KMS-11 (cell line): Measurements from ENCODE around the gene RALGPS1.

ENCODE experiments used
- H2AFZ ChIP-seq: fragments of 200-600 bp; sonication (generic); 2 replicates; pipeline ENCODE4 v1.6.1; 2016; ENCODE audit warnings: antibody characterized with exemption, mixed run types, low read depth
- H3K27ac ChIP-seq: fragments of 200-600 bp; sonication (generic); 2 replicates; pipeline ENCODE4 v1.6.1; 2016; ENCODE audit warnings: mild to moderate bottlenecking, mixed run types
- H3K27me3 ChIP-seq: fragments of 200-600 bp; sonication (generic); 2 replicates; pipeline ENCODE4 v1.6.1; 2017; ENCODE audit warnings: mild to moderate bottlenecking, low read depth, mixed run types, moderate library complexity; ENCODE audit not compliant: insufficient read depth
- H3K36me3 ChIP-seq: fragments of 200-600 bp; sonication (generic); 2 replicates; pipeline ENCODE4 v1.6.1; 2017; ENCODE audit warnings: mild to moderate bottlenecking, mixed run types; ENCODE audit not compliant: insufficient read depth
- H3K4me1 ChIP-seq: fragments of 200-600 bp; sonication (generic); 2 replicates; pipeline ENCODE4 v1.6.1; 2016; ENCODE audit warnings: mild to moderate bottlenecking, low read depth, mixed run types; ENCODE audit not compliant: poor library complexity, severe bottlenecking
- H3K4me2 ChIP-seq: fragments of 200-600 bp; sonication (generic); 2 replicates; pipeline ENCODE4 v1.7.0; 2016; ENCODE audit warnings: mild to moderate bottlenecking, mixed run types
- H3K4me3 ChIP-seq: fragments of 200-600 bp; sonication (generic); IDR thresholded peaks from 2 replicates; pipeline ENCODE4 v1.6.1; 2017; ENCODE audit warnings: low read depth, low read length, mixed read lengths; ENCODE audit not compliant: insufficient read depth
- H3K79me2 ChIP-seq: fragments of 200-600 bp; sonication (generic); 2 replicates; pipeline ENCODE4 v1.6.1; 2016; ENCODE audit warnings: low read depth, mixed run types; ENCODE audit not compliant: insufficient read depth
- H3K9ac ChIP-seq: fragments of 200-600 bp; sonication (generic); 2 replicates; pipeline ENCODE4 v1.6.1; 2016; ENCODE audit warnings: mild to moderate bottlenecking, mixed run types
- H4K20me1 ChIP-seq: fragments of 200-600 bp; sonication (generic); 2 replicates; pipeline ENCODE4 v1.6.1; 2016; ENCODE audit warnings: mild to moderate bottlenecking, mixed run types; ENCODE audit not compliant: insufficient read depth
- TF ChIP-seq, protein P1 (sequence below): fragments of 200-600 bp; sonication (generic); conservative IDR thresholded peaks from 2 replicates; pipeline ENCODE4 v1.6.1; 2017; ENCODE audit warnings: low read depth, mild to moderate bottlenecking, antibody characterized with exemption, low read length, moderate library complexity, mixed read lengths

Gene RALGPS1

GRCh38 chr9:127058011-127058644 lies 143.5 kb downstream of the RALGPS1 start:
- no peak overlapping the region for H3K9ac ChIP-seq
- TF ChIP-seq, protein P1, sequence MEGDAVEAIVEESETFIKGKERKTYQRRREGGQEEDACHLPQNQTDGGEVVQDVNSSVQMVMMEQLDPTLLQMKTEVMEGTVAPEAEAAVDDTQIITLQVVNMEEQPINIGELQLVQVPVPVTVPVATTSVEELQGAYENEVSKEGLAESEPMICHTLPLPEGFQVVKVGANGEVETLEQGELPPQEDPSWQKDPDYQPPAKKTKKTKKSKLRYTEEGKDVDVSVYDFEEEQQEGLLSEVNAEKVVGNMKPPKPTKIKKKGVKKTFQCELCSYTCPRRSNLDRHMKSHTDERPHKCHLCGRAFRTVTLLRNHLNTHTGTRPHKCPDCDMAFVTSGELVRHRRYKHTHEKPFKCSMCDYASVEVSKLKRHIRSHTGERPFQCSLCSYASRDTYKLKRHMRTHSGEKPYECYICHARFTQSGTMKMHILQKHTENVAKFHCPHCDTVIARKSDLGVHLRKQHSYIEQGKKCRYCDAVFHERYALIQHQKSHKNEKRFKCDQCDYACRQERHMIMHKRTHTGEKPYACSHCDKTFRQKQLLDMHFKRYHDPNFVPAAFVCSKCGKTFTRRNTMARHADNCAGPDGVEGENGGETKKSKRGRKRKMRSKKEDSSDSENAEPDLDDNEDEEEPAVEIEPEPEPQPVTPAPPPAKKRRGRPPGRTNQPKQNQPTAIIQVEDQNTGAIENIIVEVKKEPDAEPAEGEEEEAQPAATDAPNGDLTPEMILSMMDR: no peak
- H3K27ac ChIP-seq: no peak overlapping the region

DNA sequence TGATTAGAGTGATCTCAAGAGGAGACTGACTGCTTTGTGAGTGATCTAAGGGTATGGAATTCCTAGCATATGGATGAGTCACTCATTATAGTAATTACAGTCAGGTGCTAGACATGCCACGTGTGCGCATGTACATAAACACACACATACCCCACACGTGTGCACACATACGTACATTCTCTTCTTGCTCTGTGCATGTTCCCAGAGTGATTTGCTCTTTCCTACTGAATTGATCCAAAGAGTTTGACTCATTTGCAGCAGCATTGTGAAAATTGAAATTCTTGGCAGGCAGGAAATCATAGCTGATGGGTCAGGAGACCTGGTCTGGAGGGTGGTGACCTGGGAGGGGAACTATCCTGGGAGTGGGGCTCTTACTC lies 144.1 kb downstream of the RALGPS1 start:
- TF ChIP-seq, protein P1: no peak
- H4K20me1 ChIP-seq: no peaks in the 10 kb centered on the region
- no peak overlapping the region for H2AFZ ChIP-seq
- H3K9ac ChIP-seq: no peak overlapping the region
- H3K27me3 ChIP-seq: no peaks in the 10 kb centered on the region
- no peaks in the 10 kb centered on the region for H3K36me3 ChIP-seq
- H3K27ac ChIP-seq: no peak overlapping the region
- no peak overlapping the region for H3K4me2 ChIP-seq
- H3K4me3 ChIP-seq: no peak overlapping the region
- peaks cover 23% of the 10 kb centered on the region for H3K4me1 ChIP-seq
- H3K79me2 ChIP-seq: no peaks in the 10 kb centered on the region

More at GRCh38 chr9:127058011-127058644, 143.5 kb downstream of the RALGPS1 start:
- H3K4me1 ChIP-seq: peaks cover 23% of the 10 kb centered on the region
- no peaks in the 10 kb centered on the region for H3K36me3 ChIP-seq
- H4K20me1 ChIP-seq: no peaks in the 10 kb centered on the region
- H2AFZ ChIP-seq: no peak overlapping the region
- H3K79me2 ChIP-seq: no peaks in the 10 kb centered on the region
- H3K27me3 ChIP-seq: no peaks in the 10 kb centered on the region
- no peak overlapping the region for H3K4me2 ChIP-seq
- no peak overlapping the region for H3K4me3 ChIP-seq

GRCh38 chr9:127059030-127059429 lies 144.4 kb downstream of the RALGPS1 start:
- no peaks in the 10 kb centered on the region for H3K79me2 ChIP-seq
- no peak overlapping the region for H3K27ac ChIP-seq
- no peaks in the 10 kb centered on the region for H4K20me1 ChIP-seq
- H2AFZ ChIP-seq: no peak overlapping the region
- no peak overlapping the region for H3K4me3 ChIP-seq
- no peak overlapping the region for H3K9ac ChIP-seq
- H3K36me3 ChIP-seq: no peaks in the 10 kb centered on the region
- no peak overlapping the region for H3K4me2 ChIP-seq
- H3K4me1 ChIP-seq: peaks cover 23% of the 10 kb centered on the region
- no peaks in the 10 kb centered on the region for H3K27me3 ChIP-seq
- TF ChIP-seq, protein P1: no peak

- Histone ChIP-seq H3K27ac (no peak overlapping the region), H3K9ac (no peak overlapping the region), H3K79me2 (no peaks in the 10 kb centered on the region), H2AFZ (no peak overlapping the region), H3K4me2 (no peak overlapping the region), H3K36me3 (no peaks in the 10 kb centered on the region), H3K27me3 (no peaks in the 10 kb centered on the region), H3K4me1 (peaks cover 23% of the 10 kb centered on the region), H4K20me1 (no peaks in the 10 kb centered on the region), H3K4me3 (no peak overlapping the region)
- TF ChIP-seq, protein P1: no peak
These were observed 145.3 kb downstream of the RALGPS1 start for GRCh38 chr9:127059765-127060361.
